ENCODE data around the gene FRK.

The FRK gene

DNA sequence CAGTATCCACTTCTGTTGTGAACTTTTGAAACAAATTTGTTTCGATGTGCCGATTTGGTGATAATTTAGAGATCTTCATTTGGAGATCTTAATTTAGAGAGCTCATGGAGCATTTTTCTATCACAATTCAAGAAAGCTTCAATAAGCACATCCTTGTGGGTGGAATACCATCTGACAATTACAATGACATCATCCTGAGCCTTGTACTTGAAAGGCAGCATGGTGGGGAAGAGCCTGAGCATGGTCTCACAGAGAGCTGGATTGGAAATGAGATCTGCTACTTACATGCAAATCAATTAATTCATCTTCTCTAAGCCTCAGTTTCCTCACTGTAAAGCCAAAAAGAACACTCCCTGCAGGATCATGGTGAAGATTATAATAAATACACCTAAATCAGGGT, 75.9 kb downstream of the FRK start:
- in situ Hi-C loops (cut with HindIII; ENCODE audit: low sequenced_read_pairs): no loop called here
- no peak for DNase-seq (ENCODE audit: low read depth, low spot score)
- TF ChIP-seq, protein P1, sequence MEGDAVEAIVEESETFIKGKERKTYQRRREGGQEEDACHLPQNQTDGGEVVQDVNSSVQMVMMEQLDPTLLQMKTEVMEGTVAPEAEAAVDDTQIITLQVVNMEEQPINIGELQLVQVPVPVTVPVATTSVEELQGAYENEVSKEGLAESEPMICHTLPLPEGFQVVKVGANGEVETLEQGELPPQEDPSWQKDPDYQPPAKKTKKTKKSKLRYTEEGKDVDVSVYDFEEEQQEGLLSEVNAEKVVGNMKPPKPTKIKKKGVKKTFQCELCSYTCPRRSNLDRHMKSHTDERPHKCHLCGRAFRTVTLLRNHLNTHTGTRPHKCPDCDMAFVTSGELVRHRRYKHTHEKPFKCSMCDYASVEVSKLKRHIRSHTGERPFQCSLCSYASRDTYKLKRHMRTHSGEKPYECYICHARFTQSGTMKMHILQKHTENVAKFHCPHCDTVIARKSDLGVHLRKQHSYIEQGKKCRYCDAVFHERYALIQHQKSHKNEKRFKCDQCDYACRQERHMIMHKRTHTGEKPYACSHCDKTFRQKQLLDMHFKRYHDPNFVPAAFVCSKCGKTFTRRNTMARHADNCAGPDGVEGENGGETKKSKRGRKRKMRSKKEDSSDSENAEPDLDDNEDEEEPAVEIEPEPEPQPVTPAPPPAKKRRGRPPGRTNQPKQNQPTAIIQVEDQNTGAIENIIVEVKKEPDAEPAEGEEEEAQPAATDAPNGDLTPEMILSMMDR (IDR thresholded peaks at IDR 0.05; ENCODE audit: low read depth, low read length): no peak
- H3K4me3 ChIP-seq (ENCODE audit: low read depth, low read length): no peak overlapping the region

DNA sequence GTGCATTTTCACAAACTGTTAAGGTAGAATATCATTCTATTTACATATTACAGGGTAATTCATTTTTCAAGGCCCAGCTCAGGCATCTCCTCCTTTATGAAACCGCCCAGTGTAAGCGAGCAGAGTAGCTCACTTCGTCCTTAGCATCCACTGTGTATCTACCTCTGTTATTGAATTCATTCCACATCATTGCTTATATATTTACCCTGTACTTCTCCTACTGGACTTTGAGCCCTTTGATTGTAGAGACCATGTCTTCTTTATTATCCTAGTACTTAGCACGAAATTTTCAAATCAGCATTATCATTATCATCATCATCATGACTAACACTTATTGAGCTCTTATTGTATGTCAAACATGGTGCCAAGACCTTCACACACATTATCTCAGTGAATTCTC, 76.7 kb downstream of the FRK start:
- H3K4me3 ChIP-seq (ENCODE audit: low read depth, low read length): no peak overlapping the region
- in situ Hi-C loops (cut with HindIII; ENCODE audit: low sequenced_read_pairs): no loop called here
- TF ChIP-seq, protein P1 (IDR thresholded peaks at IDR 0.05; ENCODE audit: low read depth, low read length): no peak
- DNase-seq (ENCODE audit: low read depth, low spot score): no peak

DNA sequence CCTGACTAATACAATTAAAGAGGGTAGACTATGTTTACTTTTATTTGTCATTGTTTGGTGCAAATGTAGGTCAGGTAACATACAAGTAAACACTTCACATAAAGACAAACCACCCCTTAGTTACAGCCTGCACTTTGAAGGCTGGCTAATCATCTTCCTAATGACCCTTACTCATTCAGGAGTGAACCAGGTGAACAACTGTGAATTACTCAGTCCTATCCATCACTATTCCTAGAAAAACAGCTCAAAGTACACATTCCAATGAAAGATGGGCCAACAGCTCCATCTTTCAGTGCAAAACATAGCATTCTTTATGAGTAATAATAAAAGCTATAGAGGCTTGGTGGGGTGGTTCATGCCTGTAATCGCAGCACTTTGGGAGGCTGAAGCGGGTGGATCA, 78.2 kb downstream of the FRK start:
- in situ Hi-C loops (cut with HindIII; ENCODE audit: low sequenced_read_pairs): no loop called here
- no peak for DNase-seq (ENCODE audit: low read depth, low spot score)
- no peak overlapping the region for H3K4me3 ChIP-seq (ENCODE audit: low read depth, low read length)
- TF ChIP-seq, protein P1 (IDR thresholded peaks at IDR 0.05; ENCODE audit: low read depth, low read length): no peak

DNA sequence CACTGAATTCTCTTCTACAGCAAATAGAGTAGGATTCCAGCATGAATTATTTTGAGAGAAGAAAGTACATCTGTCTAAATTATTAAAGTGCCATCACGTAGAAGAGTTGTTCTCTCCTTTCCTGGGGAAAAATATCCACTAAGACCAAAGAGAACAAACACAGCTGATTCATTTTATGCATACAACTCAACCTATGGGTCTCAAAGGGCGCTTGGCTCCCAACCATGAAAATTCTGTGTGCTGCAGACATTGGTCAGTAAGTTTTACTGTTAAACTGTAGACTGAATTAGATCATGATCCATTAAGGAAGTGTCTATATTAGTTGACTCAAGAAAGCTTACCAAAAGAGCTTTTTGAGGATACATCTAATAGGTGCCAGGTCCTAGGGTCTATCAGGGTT, 83.5 kb downstream of the FRK start:
- no peak overlapping the region for H3K4me3 ChIP-seq (ENCODE audit: low read depth, low read length)
- in situ Hi-C loops (cut with HindIII; ENCODE audit: low sequenced_read_pairs): no loop called here
- TF ChIP-seq, protein P1 (IDR thresholded peaks at IDR 0.05; ENCODE audit: low read depth, low read length): no peak
- no peak for DNase-seq (ENCODE audit: low read depth, low spot score)

DNA sequence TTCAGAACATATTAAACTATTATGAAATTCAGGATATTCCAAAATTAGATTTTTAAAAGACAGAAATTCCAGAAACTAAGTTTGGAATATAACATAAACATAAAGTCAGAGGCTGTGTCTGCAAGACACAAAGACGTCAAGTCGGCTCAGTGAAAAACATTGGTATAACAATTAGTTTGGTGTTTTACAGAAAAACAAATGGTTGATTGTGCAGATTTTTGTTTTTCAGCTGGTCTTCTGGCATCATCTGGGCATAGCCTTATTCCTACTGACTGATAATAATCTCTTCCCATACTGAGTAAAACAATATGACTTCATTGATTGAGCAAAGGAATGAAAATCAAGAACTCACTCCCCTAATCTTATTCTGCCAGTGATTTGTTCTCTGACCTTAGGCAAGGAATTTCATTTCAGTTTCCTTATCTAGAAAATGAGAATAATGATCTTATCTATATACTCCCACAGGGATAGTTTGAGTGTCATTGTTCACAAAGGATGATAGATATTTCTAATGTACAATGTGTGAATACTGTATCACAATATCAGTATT, 84.3 kb downstream of the FRK start:
- DNase-seq (ENCODE audit: low read depth, low spot score): no peak
- in situ Hi-C loops (cut with HindIII; ENCODE audit: low sequenced_read_pairs): no loop called here
- TF ChIP-seq, protein P1 (IDR thresholded peaks at IDR 0.05; ENCODE audit: low read depth, low read length): no peak
- no peak overlapping the region for H3K4me3 ChIP-seq (ENCODE audit: low read depth, low read length)

DNA sequence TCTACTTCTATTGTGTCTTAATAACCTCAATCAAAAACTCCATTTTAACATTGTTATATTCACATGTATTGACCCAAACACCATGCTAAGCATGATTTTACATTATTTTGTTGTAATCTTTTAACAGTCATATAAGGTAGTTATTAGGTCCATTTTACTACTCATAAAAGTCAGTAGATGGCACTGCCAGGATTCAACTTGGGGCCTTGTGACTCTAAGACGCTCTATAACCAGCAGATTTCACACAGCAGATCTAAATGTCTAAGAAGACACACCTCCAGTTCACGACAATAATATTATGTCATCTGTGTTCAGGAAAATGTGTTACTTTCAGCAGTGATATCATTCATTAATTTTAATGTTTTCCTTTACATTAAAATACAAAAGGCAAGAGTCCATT, 88.0 kb downstream of the FRK start:
- TF ChIP-seq, protein P1 (IDR thresholded peaks at IDR 0.05; ENCODE audit: low read depth, low read length): no peak
- in situ Hi-C loops (cut with HindIII; ENCODE audit: low sequenced_read_pairs): no loop called here
- DNase-seq (ENCODE audit: low read depth, low spot score): no peak
- H3K4me3 ChIP-seq (ENCODE audit: low read depth, low read length): no peak overlapping the region

DNA sequence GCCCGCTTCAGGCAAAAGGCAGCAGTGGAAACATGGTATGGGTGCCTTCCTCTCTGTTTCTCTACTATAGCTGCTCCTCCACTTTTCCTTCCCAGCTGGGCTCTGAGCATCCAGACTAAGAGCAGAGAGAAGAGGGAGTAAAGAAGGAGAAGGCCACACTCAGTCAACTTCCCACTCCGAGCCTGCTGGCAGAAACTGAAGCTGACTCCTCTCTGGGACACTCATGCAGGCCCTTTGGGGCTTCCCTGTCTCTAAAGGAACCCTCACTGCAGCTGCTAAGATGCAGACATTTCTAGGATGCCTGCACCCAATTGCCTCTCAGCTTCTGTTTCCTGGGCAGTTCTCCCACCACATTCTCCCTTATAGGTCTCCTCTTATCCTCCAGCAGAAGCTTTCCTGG, 88.9 kb downstream of the FRK start:
- TF ChIP-seq, protein P1 (IDR thresholded peaks at IDR 0.05; ENCODE audit: low read depth, low read length): no peak
- DNase-seq (ENCODE audit: low read depth, low spot score): no peak
- in situ Hi-C loops (cut with HindIII; ENCODE audit: low sequenced_read_pairs): no loop called here
- H3K4me3 ChIP-seq (ENCODE audit: low read depth, low read length): no peak overlapping the region
